Measurements from ENCODE around the gene TM6SF1. TPM values are rescaled to one million over a fixed set of nuclear protein-coding genes. Genes with fewer than 3 reads are reported as not detected.

The TM6SF1 gene
- total and polyA plus RNA-seq, 9 of the 15 experiments (the other 6 are each of a cell fraction or from before 2014, with no cell fraction given) = 1.0 to 5.6 (median 3.5) TPM

GRCh38 chr15:83174891-83175290, 67.4 kb downstream of the TM6SF1 start (continued):
- TF ChIP-seq GMEB1 (CRISPR knock-in tag; IDR thresholded peaks at IDR 0.05) = no peak
- TF ChIP-seq ZNF277 (CRISPR knock-in tag; IDR thresholded peaks at IDR 0.05; ENCODE audit: borderline replicate concordance) = no peak

- POLR2A ChIA-PET = interaction anchor here (0.6 kb wide), 1 partner anchor 58 kb away, joined by 3 read pairs; no protein-coding TSS in a partner anchor
- H3K27ac ChIP-seq (ENCODE audit: extremely low read depth, low read depth, low read length) = peak overlapping the region; percentile 40; the same call in 1 of the 3 replicates
- CTCF ChIA-PET (ENCODE audit: low intra/inter-chr PET ratio) = no interaction called here
- in situ Hi-C loops (cut with MboI) (no loop called here), intact Hi-C loops (cut with micrococcal nuclease) (no loop called here)
- DNase-seq (ENCODE audit: extremely low read depth in 1 of 4, low spot score in 3 of 4) (peak in 1 of 4 experiments; percentile 20), FAIRE-seq (no peak), ATAC-seq (peak; percentile 72)
- no peaks in the 10 kb centered on the region for H4K20me1 ChIP-seq (replicated peaks; ENCODE audit: control insufficient read depth, insufficient read depth, low read length)
- no TSS peak for BruUV-seq (replicated peaks)
- no peaks in the 10 kb centered on the region for H3K9me1 ChIP-seq (ENCODE audit: control insufficient read depth, insufficient read depth, low read length)
- H3K4me3 ChIP-seq = no peak overlapping the region
- no peaks in the 10 kb centered on the region for H3K79me2 ChIP-seq (ENCODE audit: control insufficient read depth, insufficient read depth, low read length)
- peaks cover 5 to 8% of the 10 kb centered on the region in 2 experiments; a peak in 3 of 5 replicates for H3K4me1 ChIP-seq (replicated peaks in 1 of 2; ENCODE audit: control insufficient read depth in 2 of 2, insufficient read depth in 2 of 2, low read length in 2 of 2)
- WGBS (ENCODE audit: insufficient coverage, low coverage, missing lambda C conversion rate) = 21% methylated on average over 2 of the region's 2 CpGs
- TF ChIP-seq STAG1 (CRISPR knock-in tag; IDR thresholded peaks at IDR 0.05; ENCODE audit: borderline replicate concordance) (no peak), E2F3 (CRISPR knock-in tag; IDR thresholded peaks at IDR 0.05) (no peak), POLR2H (tag; IDR thresholded peaks at IDR 0.05; ENCODE audit: low read depth) (no peak), BRD4 (IDR thresholded peaks at IDR 0.05) (no peak), ZFP30 (CRISPR knock-in tag; IDR thresholded peaks at IDR 0.05; ENCODE audit: borderline replicate concordance) (no peak), SETDB1 (IDR thresholded peaks at IDR 0.05; ENCODE audit: low read length) (no peak), RAD51 (IDR thresholded peaks at IDR 0.05; ENCODE audit: borderline replicate concordance, low read depth) (no peak), MEF2A (IDR thresholded peaks at IDR 0.05; ENCODE audit: control insufficient read depth, low read depth, low read length) (no peak), SFPQ (IDR thresholded peaks at IDR 0.05; ENCODE audit: low read depth, low read length) (no peak), HMG20A (CRISPR knock-in tag; conservative IDR thresholded peaks at IDR 0.05) (no peak)
- H3K36me3 ChIP-seq (ENCODE audit: control insufficient read depth, insufficient read depth, low read length) = no peaks in the 10 kb centered on the region; the same call in 1 of the 3 replicates
- no peaks in the 10 kb centered on the region for H3K27me3 ChIP-seq (ENCODE audit: control insufficient read depth in 2 of 2, insufficient read depth in 2 of 2, low read length in 2 of 2)
- H3K9me3 ChIP-seq (replicated peaks; ENCODE audit: control insufficient read depth, insufficient read depth, low read depth, low read length) = no peaks in the 10 kb centered on the region
- no peak overlapping the region for H3K9ac ChIP-seq (ENCODE audit: insufficient read depth in 1 of 2, low read depth in 2 of 2, low read length in 2 of 2)
- H2AFZ ChIP-seq (ENCODE audit: low read depth, low read length) = no peak overlapping the region
- no peak overlapping the region; the same call in 1 of the 2 replicates for H3K4me2 ChIP-seq (ENCODE audit: insufficient read depth, low read length)
Observed at GRCh38 chr15:83178390-83178789, 70.9 kb downstream of the TM6SF1 start.

Measured in K562 (cell line).